Activated CD8-positive, alpha-beta T cell treated with anti-CD3 and anti-CD28 coated beads for 36 hours (primary cell): ENCODE data around the gene CNOT6. TPM values are rescaled to one million over a fixed set of nuclear protein-coding genes. Genes with fewer than 3 reads are reported as not detected.
"Not testable (repeated sequence)": the region's sequence is repeated elsewhere in the genome, so short reads cannot be mapped to it uniquely, and the experiment has no call there.

Experiments
- ATAC-seq: fragments of 200-7000 bp; cut with Tn5 transposase; one replicate; pipeline ENCODE4 v1.10.0; 2021; ENCODE audit warnings: mild to moderate bottlenecking, moderate library complexity
- CTCF ChIA-PET: fragments of 350-600 bp; sonication (Branson Sonifier 250); formaldehyde crosslinking; loops from one replicate; lab custom pipeline; 2021; ENCODE audit warnings: antibody characterized with exemption; lab: Charles Lee
- POLR2A ChIA-PET: fragments of 350-600 bp; sonication (Branson Sonifier 250); formaldehyde crosslinking; loops from one replicate; lab custom pipeline; 2021; ENCODE audit warnings: antibody characterized with exemption; lab: Charles Lee
- DNase-seq: peaks from one replicate; pipeline ENCODE4 v3.0.0-alpha.2; 2020
- H3K27ac Mint-ChIP-seq: one replicate; pipeline ENCODE4 v1.8.0; 2021; ENCODE audit warnings: mild to moderate bottlenecking, mixed read lengths
- H3K27me3 Mint-ChIP-seq: one replicate; pipeline ENCODE4 v1.8.0; 2021; ENCODE audit warnings: mixed read lengths
- H3K36me3 Mint-ChIP-seq: one replicate; pipeline ENCODE4 v1.8.0; 2021; ENCODE audit warnings: low read depth, mixed read lengths
- H3K4me1 Mint-ChIP-seq: one replicate; pipeline ENCODE4 v1.8.0; 2021; ENCODE audit warnings: low read depth, mixed read lengths
- H3K4me3 Mint-ChIP-seq: one replicate; pipeline ENCODE4 v1.8.0; 2021; ENCODE audit warnings: mild to moderate bottlenecking, moderate library complexity, mixed read lengths
- H3K9me3 Mint-ChIP-seq: one replicate; pipeline ENCODE4 v1.8.0; 2021; ENCODE audit warnings: mixed read lengths
- intact Hi-C: fragments of 100-400 bp; cut with micrococcal nuclease; formaldehyde crosslinking; loops from one replicate; pipeline ENCODE4 v1.10.0; 2022
- total RNA-seq, 2 experiments: library from RNA; stranded (reverse); gene quantifications; one replicate each; pipeline ENCODE4 v1.2.3, GENCODE V29; 2021
- TF ChIP-seq, protein P1 (sequence below): fragments of 200-600 bp; IDR thresholded peaks from one replicate; pipeline ENCODE4 v1.8.0; 2022; ENCODE audit warnings: antibody characterized with exemption, mild to moderate bottlenecking

The CNOT6 gene
- total RNA-seq, 2 experiments from 2014 or later: 28.4 to 30.4 TPM

DNA sequence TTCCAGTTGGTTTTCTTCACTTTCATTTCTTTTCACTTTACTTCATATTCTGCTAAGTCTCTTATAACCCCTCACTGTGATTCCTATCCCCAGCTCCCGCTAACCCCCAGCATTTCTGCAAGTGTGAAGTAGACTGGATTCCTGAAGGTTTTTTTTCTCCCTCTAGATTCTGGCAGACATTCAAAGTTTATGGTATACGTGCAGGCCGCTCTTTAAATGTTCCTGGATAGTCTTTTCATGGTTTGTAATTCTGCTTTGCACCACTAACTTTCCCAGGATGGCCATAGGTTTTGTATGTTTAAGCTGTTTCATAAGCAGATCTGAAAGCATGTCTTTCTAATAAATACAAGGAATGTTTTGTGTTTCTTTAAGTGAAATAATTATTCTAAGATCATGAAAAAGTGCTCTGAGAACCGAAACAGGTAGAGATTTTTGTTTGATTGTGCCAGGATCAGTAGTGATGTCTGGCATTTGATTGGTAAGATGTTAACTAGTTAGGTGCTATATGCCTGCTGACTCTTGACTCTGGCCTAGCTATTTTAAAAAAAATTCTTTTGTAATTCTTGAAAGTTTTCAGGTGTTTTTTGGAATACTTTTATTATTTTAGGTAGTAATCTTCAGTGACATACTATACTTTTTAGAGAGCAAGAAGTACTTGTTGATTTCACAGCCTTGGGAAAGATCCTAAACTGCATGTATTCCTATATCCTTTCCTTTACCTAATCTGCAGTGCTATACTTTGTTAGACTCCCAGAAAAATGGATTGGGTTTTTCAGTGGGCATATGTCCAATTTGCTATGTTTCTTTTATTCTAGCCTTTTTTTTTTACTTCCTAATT is 29.7 kb downstream of the CNOT6 start:
- H3K9me3 Mint-ChIP-seq: no peaks in the 10 kb centered on the region
- no peaks in the 10 kb centered on the region for H3K36me3 Mint-ChIP-seq
- POLR2A ChIA-PET: interaction anchor here (0.6 kb wide), 1 partner anchor 644 kb away, joined by 3 read pairs; no protein-coding TSS in a partner anchor
- no peak overlapping the region for H3K27ac Mint-ChIP-seq
- ATAC-seq (no peak), DNase-seq (no peak)
- TF ChIP-seq, protein P1, sequence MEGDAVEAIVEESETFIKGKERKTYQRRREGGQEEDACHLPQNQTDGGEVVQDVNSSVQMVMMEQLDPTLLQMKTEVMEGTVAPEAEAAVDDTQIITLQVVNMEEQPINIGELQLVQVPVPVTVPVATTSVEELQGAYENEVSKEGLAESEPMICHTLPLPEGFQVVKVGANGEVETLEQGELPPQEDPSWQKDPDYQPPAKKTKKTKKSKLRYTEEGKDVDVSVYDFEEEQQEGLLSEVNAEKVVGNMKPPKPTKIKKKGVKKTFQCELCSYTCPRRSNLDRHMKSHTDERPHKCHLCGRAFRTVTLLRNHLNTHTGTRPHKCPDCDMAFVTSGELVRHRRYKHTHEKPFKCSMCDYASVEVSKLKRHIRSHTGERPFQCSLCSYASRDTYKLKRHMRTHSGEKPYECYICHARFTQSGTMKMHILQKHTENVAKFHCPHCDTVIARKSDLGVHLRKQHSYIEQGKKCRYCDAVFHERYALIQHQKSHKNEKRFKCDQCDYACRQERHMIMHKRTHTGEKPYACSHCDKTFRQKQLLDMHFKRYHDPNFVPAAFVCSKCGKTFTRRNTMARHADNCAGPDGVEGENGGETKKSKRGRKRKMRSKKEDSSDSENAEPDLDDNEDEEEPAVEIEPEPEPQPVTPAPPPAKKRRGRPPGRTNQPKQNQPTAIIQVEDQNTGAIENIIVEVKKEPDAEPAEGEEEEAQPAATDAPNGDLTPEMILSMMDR: no peak
- intact Hi-C loops: no loop called here
- CTCF ChIA-PET: interaction anchor here (2.0 kb wide), 1 partner anchor 82 kb away, joined by 8 read pairs; no protein-coding TSS in a partner anchor
- H3K4me1 Mint-ChIP-seq: peaks cover 62% of the 10 kb centered on the region
- H3K4me3 Mint-ChIP-seq: no peak overlapping the region
- no peaks in the 10 kb centered on the region for H3K27me3 Mint-ChIP-seq

DNA sequence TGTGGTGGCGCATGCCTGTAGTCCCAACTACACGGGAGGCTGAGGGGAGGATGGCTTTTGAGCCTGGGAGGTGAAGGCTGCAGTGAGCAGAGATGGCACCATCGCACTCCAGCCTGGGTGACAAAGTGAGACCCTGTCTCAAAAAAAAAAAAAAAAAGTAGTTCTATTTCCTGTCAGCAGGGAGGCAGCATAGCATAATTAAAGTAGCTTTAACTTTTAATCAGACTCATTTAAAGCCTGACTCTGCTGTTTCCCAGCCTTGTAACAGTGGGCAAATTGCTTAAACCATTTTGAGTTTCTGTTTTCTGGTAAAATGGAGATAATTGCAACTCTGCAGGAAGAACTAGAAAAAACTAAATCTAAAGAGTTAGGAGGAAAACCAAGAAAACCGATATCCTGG is 31.2 kb downstream of the CNOT6 start:
- peaks cover 56% of the 10 kb centered on the region for H3K4me1 Mint-ChIP-seq
- TF ChIP-seq, protein P1: no peak
- intact Hi-C loops: no loop called here
- H3K9me3 Mint-ChIP-seq: no peaks in the 10 kb centered on the region
- DNase-seq: no peak
- CTCF ChIA-PET: interaction anchor here (2.0 kb wide), 1 partner anchor 81 kb away, joined by 8 read pairs; no protein-coding TSS in a partner anchor
- no peak overlapping the region for H3K27ac Mint-ChIP-seq
- H3K27me3 Mint-ChIP-seq: no peaks in the 10 kb centered on the region
- H3K36me3 Mint-ChIP-seq: peaks cover 9% of the 10 kb centered on the region
- no peak for ATAC-seq
- POLR2A ChIA-PET: no interaction called here
- H3K4me3 Mint-ChIP-seq: no peak overlapping the region

DNA sequence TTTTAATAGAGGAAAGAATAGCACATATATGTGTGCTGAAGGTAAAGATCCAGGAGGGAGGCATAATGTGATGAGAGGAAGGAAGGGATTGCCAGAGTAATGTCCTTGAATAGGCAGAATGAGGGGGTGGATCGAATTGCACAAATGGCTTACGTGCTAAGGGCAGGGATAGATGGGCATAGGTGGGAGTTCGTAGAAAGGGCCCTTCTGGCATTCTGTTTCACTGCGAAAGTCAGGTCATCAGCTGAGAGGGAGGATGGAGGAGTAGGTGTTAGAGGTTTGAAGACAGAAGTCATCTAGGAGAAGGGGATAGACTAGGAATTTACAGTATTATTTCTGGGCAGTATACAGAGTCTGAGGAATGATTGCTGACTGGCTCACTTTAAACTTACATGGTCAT is 32.1 kb downstream of the CNOT6 start:
- H3K27ac Mint-ChIP-seq: no peak overlapping the region
- H3K36me3 Mint-ChIP-seq: peaks cover 9% of the 10 kb centered on the region
- peaks cover 52% of the 10 kb centered on the region for H3K4me1 Mint-ChIP-seq
- no peaks in the 10 kb centered on the region for H3K9me3 Mint-ChIP-seq
- ChIA-PET POLR2A (no interaction called here), CTCF (no interaction called here)
- H3K27me3 Mint-ChIP-seq: no peaks in the 10 kb centered on the region
- ATAC-seq: no peak
- H3K4me3 Mint-ChIP-seq: no peak overlapping the region
- DNase-seq: no peak
- TF ChIP-seq, protein P1: no peak
- intact Hi-C loops: no loop called here

DNA sequence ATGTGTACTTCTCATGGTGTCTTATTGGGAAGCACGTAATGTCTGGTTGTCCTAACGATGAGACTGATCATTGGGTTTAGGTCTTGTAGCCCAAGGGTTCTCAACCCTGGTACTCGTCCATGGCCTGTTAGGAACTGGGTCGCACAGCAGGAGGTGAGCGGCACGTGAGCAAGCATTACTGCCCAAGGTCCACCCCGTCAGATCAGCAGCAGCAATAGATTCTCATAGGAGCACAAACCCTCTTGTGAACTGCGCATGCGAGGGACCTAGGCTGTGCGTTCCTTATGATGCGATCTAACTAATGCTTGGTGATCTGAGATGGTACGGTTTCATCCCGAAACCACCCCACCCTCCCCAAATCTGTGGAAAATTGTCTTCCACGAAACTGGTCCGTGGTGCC is 33.5 kb downstream of the CNOT6 start:
- POLR2A ChIA-PET: no interaction called here
- DNase-seq: no peak
- TF ChIP-seq, protein P1: no peak
- H3K27ac Mint-ChIP-seq: no peak overlapping the region
- H3K4me3 Mint-ChIP-seq: no peak overlapping the region
- H3K36me3 Mint-ChIP-seq: peaks cover 22% of the 10 kb centered on the region
- no peaks in the 10 kb centered on the region for H3K27me3 Mint-ChIP-seq
- no peaks in the 10 kb centered on the region for H3K9me3 Mint-ChIP-seq
- ATAC-seq: no peak
- peaks cover 45% of the 10 kb centered on the region for H3K4me1 Mint-ChIP-seq
- CTCF ChIA-PET: no interaction called here
- intact Hi-C loops: no loop called here

DNA sequence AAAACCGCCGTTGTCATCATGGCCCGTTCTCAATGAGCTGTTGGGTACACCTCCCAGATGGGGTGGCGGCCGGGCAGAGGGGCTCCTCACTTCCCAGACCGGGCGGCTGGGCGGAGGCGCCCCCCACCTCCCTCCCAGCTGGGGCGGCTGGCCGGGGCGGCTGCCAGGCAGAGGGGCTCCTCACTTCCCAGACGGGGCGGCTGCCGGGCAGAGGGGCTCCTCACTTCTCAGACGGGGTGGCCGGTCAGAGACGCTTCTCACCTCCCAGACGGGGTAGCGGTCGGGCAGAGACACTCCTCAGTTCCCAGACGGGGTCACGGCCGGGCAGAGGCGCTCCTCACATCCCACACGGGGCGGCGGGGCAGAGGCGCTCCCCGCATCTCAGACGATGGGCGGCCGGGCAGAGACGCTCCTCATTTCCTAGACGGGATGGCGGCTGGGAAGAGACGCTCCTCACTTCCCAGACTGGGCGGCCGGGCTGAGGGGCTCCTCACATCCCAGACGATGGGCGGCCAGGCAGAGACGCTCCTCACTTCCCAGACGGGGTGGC is 36.9 kb downstream of the CNOT6 start:
- H3K27me3 Mint-ChIP-seq, POLR2A ChIA-PET, H3K9me3 Mint-ChIP-seq, DNase-seq, intact Hi-C loops, H3K4me3 Mint-ChIP-seq, ATAC-seq, H3K27ac Mint-ChIP-seq, CTCF ChIA-PET: not testable (repeated sequence)
- H3K36me3 Mint-ChIP-seq: peaks cover 33% of the 10 kb centered on the region
- peaks cover 20% of the 10 kb centered on the region for H3K4me1 Mint-ChIP-seq
